OCI-LY7 (cell line): ENCODE measurements around the gene ACTR2. TPM values are rescaled to one million over a fixed set of nuclear protein-coding genes. Genes with fewer than 3 reads are reported as not detected.
"Not testable (repeated sequence)": the region's sequence is repeated elsewhere in the genome, so short reads cannot be mapped to it uniquely, and the experiment has no call there.

Experiments used
- BruUV-seq: library from RNA; stranded (reverse); fragments of 400-500 nt; replicated peaks from 2 replicates; lab custom pipeline; 2021; lab: Mats Ljungman, UMichigan
- CTCF ChIA-PET: fragments of 300-600 bp; sonication (Branson Sonifier 250); formaldehyde crosslinking; loops from one replicate; lab custom pipeline; 2022; ENCODE audit warnings: antibody characterized with exemption; ENCODE audit not compliant: unreplicated experiment; lab: Charles Lee
- POLR2A ChIA-PET: fragments of 300-600 bp; sonication (Branson Sonifier 250); formaldehyde crosslinking; loops from one replicate; lab custom pipeline; 2022; ENCODE audit warnings: antibody characterized with exemption; lab: Charles Lee
- DNase-seq: peaks from one replicate; pipeline ENCODE4 v3.0.0-alpha.2; 2015; ENCODE audit warnings: low spot score
- H2AFZ ChIP-seq: fragments of 200-600 bp; sonication (generic), shearing (Covaris generic); 2 replicates; pipeline ENCODE4 v1.6.1; 2014; ENCODE audit warnings: mild to moderate bottlenecking, antibody characterized with exemption, low read length, moderate library complexity
- H3K27ac ChIP-seq: fragments of 200-600 bp; sonication (generic); 2 replicates; pipeline ENCODE4 v1.5.1; 2014; ENCODE audit warnings: mixed run types, low read depth, mild to moderate bottlenecking, moderate library complexity, low read length, inconsistent platforms; ENCODE audit not compliant: poor library complexity, severe bottlenecking
- H3K36me3 ChIP-seq: fragments of 200-600 bp; sonication (generic); 2 replicates; pipeline ENCODE4 v1.6.1; 2014; ENCODE audit warnings: mild to moderate bottlenecking, antibody characterized with exemption, low read length, moderate library complexity, mixed read lengths; ENCODE audit not compliant: insufficient read depth
- H3K4me1 ChIP-seq: fragments of 200-600 bp; sonication (generic); 2 replicates; pipeline ENCODE4 v1.5.1; 2014; ENCODE audit warnings: mild to moderate bottlenecking, low read length; ENCODE audit not compliant: insufficient read depth, poor library complexity, severe bottlenecking
- H3K4me2 ChIP-seq: fragments of 200-600 bp; sonication (generic); 2 replicates; pipeline ENCODE4 v1.6.1; 2014; ENCODE audit warnings: mild to moderate bottlenecking, low read length
- H3K4me3 ChIP-seq: fragments of 200-600 bp; sonication (generic); 2 replicates; pipeline ENCODE4 v1.5.1; 2014; ENCODE audit warnings: mild to moderate bottlenecking, low read depth, low read length; ENCODE audit not compliant: poor library complexity, severe bottlenecking
- H3K79me2 ChIP-seq: fragments of 200-600 bp; sonication (generic); 2 replicates; pipeline ENCODE4 v1.6.1; 2016; ENCODE audit warnings: low read depth, mild to moderate bottlenecking, low read length, moderate library complexity, mixed read lengths; ENCODE audit not compliant: insufficient read depth
- H3K9me2 ChIP-seq: fragments of 200-600 bp; sonication (generic); 2 replicates; pipeline ENCODE4 v1.6.1; 2016; ENCODE audit warnings: mild to moderate bottlenecking, low read length, mixed read lengths; ENCODE audit not compliant: insufficient read depth
- H3K9me3 ChIP-seq: fragments of 200-600 bp; sonication (generic); 2 replicates; pipeline ENCODE4 v1.6.1; 2014; ENCODE audit warnings: mild to moderate bottlenecking, mixed run types, low read length, mixed read lengths
- H4K20me1 ChIP-seq: fragments of 200-600 bp; sonication (generic); 2 replicates; pipeline ENCODE4 v1.6.1; 2014; ENCODE audit warnings: mild to moderate bottlenecking, antibody characterized with exemption, low read length, moderate library complexity, mixed read lengths; ENCODE audit not compliant: insufficient read depth
- EZH2phosphoT487 ChIP-seq: fragments of 200-600 bp; sonication (generic); IDR thresholded peaks from 2 replicates; pipeline ENCODE4 v1.6.1; 2018; ENCODE audit warnings: low read depth, borderline replicate concordance, mild to moderate bottlenecking, mixed run types, antibody characterized with exemption, low read length, moderate library complexity, mixed read lengths
- intact Hi-C: fragments of 100-400 bp; cut with micrococcal nuclease; formaldehyde crosslinking; loops from one replicate; pipeline ENCODE4 v1.10.0; 2022; ENCODE audit not compliant: unreplicated experiment
- total RNA-seq, 2 experiments: library from RNA; depleted of rRNA in 1 of 2; stranded (reverse); fragments of >200 nt in 1 of 2; shearing (Covaris generic) in 1 of 2; gene quantifications; 2 replicates each; pipeline ENCODE4 v1.2.3, GENCODE V29; 2014 to 2022
- TF ChIP-seq, protein P1 (sequence below): fragments of 200-600 bp; sonication (generic); conservative IDR thresholded peaks from 2 replicates; pipeline ENCODE4 v1.5.1; 2014; ENCODE audit warnings: mild to moderate bottlenecking, antibody characterized with exemption, low read length, moderate library complexity, mixed read lengths

Gene ACTR2
- total RNA-seq, 2 experiments from 2014 or later: 69.0 to 412 TPM

DNA sequence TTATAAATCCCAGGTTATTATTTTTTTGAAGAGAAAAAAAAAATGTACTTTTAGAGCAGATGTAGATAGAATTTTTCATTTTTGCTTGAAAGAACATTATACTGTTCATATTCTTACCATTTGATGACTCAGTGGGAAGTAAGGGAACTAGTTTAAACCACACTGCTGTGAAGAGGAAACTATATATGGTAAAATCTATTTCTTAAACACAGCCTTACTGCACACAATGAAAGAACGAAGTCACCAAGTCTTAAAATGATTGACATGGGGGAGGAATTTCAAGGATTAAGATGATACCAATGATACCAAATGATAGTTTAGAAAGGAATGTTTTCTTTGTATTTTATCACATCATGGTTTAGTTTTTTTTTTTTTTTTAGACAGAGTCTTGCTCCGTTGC is 5.0 kb downstream of the ACTR2 start:
- H3K79me2 ChIP-seq: peaks cover 99% of the 10 kb centered on the region
- H3K9me2 ChIP-seq: no peaks in the 10 kb centered on the region
- ChIA-PET CTCF (no interaction called here), POLR2A (interaction anchor here (0.7 kb wide), 1 partner anchor 1126 kb away, joined by 3 read pairs; no protein-coding TSS in a partner anchor)
- no peak for TF ChIP-seq EZH2phosphoT487
- TF ChIP-seq, protein P1, sequence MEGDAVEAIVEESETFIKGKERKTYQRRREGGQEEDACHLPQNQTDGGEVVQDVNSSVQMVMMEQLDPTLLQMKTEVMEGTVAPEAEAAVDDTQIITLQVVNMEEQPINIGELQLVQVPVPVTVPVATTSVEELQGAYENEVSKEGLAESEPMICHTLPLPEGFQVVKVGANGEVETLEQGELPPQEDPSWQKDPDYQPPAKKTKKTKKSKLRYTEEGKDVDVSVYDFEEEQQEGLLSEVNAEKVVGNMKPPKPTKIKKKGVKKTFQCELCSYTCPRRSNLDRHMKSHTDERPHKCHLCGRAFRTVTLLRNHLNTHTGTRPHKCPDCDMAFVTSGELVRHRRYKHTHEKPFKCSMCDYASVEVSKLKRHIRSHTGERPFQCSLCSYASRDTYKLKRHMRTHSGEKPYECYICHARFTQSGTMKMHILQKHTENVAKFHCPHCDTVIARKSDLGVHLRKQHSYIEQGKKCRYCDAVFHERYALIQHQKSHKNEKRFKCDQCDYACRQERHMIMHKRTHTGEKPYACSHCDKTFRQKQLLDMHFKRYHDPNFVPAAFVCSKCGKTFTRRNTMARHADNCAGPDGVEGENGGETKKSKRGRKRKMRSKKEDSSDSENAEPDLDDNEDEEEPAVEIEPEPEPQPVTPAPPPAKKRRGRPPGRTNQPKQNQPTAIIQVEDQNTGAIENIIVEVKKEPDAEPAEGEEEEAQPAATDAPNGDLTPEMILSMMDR: no peak
- no peak for DNase-seq
- intact Hi-C loops: no loop called here
- peaks cover 32% of the 10 kb centered on the region for H3K4me1 ChIP-seq
- BruUV-seq: no TSS peak
- no peak overlapping the region for H3K27ac ChIP-seq
- H4K20me1 ChIP-seq: peaks cover 27% of the 10 kb centered on the region
- no peak overlapping the region for H2AFZ ChIP-seq
- peak overlapping the region; percentile 90; the same call in 1 of the 2 replicates for H3K4me2 ChIP-seq
- H3K9me3 ChIP-seq: no peaks in the 10 kb centered on the region
- H3K36me3 ChIP-seq: peaks cover 87% of the 10 kb centered on the region
- no peak overlapping the region for H3K4me3 ChIP-seq

DNA sequence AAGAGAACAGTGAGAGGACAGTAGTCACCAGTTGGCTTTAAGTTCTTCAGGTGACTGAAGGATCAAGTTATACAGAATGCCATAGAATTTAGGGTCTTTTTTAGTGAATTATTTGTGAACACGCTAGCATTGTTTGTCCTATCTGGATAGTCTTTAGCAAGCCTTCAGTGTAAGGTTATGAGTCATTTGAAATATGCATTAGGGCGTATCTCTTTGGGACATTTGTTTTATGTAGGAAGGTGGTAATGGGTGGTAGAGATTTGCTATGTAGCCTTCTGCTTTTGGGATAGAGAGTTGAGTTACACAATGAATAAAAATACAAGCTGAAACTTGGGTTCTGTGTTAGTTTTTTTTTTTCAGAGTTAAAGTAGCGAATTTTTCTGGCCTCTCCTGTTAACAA is 13.0 kb downstream of the ACTR2 start:
- no peaks in the 10 kb centered on the region for H3K9me2 ChIP-seq
- peaks cover 13% of the 10 kb centered on the region; the same call in 1 of the 2 replicates for H4K20me1 ChIP-seq
- peaks cover 87% of the 10 kb centered on the region for H3K36me3 ChIP-seq
- intact Hi-C loops: no loop called here
- H2AFZ ChIP-seq: no peak overlapping the region
- no peaks in the 10 kb centered on the region for H3K9me3 ChIP-seq
- BruUV-seq: TSS peak; percentile 31
- H3K27ac ChIP-seq: no peak overlapping the region
- peaks cover 95% of the 10 kb centered on the region for H3K79me2 ChIP-seq
- ChIA-PET CTCF (no interaction called here), POLR2A (interaction anchor here (0.7 kb wide), 1 partner anchor 13 kb away, joined by 3 read pairs; the partner anchor contains the start of gene ACTR2)
- DNase-seq: no peak
- no peak overlapping the region for H3K4me3 ChIP-seq
- TF ChIP-seq, protein P1: no peak
- no peak for TF ChIP-seq EZH2phosphoT487
- no peak overlapping the region for H3K4me2 ChIP-seq
- no peaks in the 10 kb centered on the region for H3K4me1 ChIP-seq

DNA sequence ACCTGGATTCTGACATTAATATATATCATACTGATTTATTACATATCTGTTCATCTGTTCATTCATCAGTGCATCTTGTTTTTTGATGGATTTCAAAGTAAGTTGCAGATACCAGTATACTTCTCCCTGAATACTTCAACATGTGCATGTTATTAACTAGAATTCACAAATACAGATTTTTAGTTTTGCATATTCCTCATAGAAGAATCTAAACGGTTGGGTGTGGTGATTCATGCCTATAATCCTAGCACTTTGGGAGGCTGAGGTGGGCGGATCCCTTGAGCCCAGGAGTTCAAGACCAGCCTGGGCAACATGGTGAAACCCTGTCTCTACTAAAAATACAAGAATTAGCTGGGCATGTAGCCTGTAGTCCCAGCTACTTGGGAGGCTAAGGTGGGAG is 16.8 kb downstream of the ACTR2 start:
- DNase-seq, H3K4me2 ChIP-seq, BruUV-seq, H3K4me3 ChIP-seq, H2AFZ ChIP-seq, intact Hi-C loops, H3K27ac ChIP-seq, H3K4me1 ChIP-seq, H3K9me3 ChIP-seq, H3K9me2 ChIP-seq: not testable (repeated sequence)
- Histone ChIP-seq H3K36me3 (peaks cover 97% of the 10 kb centered on the region), H3K79me2 (peaks cover 71% of the 10 kb centered on the region), H4K20me1 (peaks cover 13% of the 10 kb centered on the region; the same call in 1 of the 2 replicates)
- ChIA-PET CTCF (interaction anchor here (0.6 kb wide), 1 partner anchor 187 kb away, joined by 3 read pairs; no protein-coding TSS in a partner anchor), POLR2A (interaction anchor here (0.6 to 0.7 kb wide), 2 partner anchors 66 to 451 kb away, joined by 4 to 6 read pairs; no protein-coding TSS in a partner anchor)
